ENCODE results near the gene AIDA. TPM values are rescaled to one million over a fixed set of nuclear protein-coding genes. Genes with fewer than 3 reads are reported as not detected.
A peak's percentile ranks its signal among the peaks of the same experiment; 100 is the strongest.

The AIDA gene
- total RNA-seq, 1 donor from 2014 or later = 33.9 TPM

- DNase-seq (ENCODE audit: low read depth in 2 of 2) = no peak
Observed at GRCh38 chr1:222652676-222653075, 59.6 kb downstream of the AIDA start.

GRCh38 chr1:222644636-222644980 is 67.7 kb downstream of the AIDA start:
- DNase-seq (ENCODE audit: low read depth in 2 of 2) = peak in 1 of 2 donors; percentile 50

DNA sequence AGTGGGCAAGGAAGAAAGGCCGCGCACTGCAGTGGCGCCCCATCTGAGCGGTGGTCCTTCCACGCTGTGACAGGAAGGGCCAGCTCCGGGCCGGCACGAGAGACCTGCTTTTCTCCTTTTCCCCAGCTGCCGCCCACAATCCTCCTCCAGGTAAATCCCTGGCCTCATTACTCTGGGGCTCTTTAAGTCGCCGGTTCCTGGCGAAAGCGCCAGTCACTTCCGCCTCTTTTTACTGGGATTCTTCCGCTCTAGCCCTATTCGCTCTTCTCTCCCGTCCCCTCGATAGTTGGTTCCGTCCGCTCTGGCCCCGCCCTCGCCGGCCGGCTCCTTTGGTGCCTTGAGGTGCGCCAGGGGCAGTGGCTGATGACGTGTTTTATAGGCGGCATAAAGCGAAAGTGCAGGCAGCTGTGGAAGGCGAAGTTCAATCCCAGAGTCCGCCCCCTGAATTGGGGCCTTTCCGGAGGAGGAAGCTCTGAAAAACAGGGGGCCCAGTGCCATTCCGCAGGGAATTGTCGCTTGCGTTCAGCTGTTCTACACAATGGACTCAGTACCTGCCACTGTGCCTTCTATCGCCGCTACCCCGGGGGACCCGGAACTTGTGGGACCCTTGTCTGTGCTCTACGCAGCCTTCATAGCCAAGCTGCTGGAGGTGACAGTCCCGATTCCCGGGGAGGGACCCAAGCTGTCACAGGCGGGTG is 68.2 kb downstream of the AIDA start:
- DNase-seq (ENCODE audit: low read depth in 2 of 2) = peak; percentile 99

DNA sequence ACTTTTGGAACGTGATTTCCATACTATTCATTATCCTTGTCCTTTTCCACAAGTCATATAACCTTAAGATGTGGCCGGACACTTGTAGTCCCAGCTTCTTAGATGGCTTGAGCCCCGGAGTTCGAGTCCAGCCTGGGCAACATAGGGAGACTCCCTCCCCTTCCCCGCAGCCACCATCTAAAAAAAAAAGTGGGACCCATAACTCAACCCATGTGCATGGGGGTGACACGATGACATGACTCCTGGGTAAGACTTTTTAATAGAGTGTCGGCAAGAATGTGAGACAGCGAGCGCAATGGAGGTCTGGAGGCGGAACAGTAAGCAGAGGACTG is 68.7 kb downstream of the AIDA start:
- DNase-seq (ENCODE audit: low read depth in 2 of 2) = no peak

DNA sequence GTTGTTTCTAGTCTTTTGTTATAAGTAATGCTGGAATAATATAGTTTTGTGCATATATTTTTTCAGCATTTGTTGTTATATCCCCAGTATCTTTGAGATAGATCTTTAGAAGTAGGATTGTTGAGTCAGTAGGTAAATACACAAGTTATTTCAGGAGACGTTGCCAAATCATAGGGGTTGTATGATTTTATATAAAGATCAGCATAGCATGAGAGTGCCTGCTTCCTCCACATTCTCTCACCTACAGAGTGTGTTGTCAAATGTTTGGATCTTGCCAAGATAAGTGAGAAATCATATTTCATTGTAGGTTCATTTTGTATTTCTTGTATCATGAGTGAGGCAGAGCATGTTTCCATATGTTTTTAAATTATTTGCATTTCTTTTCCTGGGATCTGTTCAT is 69.8 kb downstream of the AIDA start:
- no peak for DNase-seq (ENCODE audit: low read depth in 2 of 2)

GRCh38 chr1:222641269-222641948 is 70.9 kb downstream of the AIDA start:
- DNase-seq (ENCODE audit: low read depth in 2 of 2) = no peak

GRCh38 chr1:222634180-222635013 is 77.9 kb downstream of the AIDA start:
- DNase-seq (ENCODE audit: low read depth in 2 of 2) = peak; percentile 91 to 92

- no peak for DNase-seq (ENCODE audit: low read depth in 2 of 2)
Observed at GRCh38 chr1:222632749-222633148, 79.5 kb downstream of the AIDA start.

DNA sequence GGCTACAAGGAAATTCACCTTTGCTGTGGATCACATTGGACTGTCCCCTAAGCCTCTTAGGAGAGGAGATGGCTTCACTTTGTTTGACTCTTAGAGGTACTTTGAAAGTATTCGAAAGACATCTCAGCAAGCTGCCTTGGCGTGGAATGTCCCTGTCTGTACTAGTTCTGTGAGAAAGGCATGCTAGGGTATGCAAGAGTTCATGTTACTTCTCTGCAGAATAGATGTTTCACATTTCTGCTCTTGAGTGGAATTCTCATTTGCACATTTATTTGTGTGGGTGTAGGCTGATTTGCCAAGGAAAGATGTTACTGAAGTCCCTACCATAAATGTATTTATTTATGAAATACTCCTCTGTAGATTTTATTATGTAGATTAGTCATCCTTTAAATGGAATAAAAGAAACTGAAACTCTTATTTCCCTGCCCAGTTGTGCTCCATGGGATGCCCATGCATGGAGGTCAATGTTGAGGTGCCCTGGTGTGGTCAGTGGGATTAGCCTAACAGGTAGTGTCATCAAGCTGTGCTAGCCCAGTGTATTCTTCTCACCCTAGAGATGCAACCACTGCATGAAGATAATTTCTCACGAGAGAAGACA is 80.6 kb downstream of the AIDA start:
- no peak for DNase-seq (ENCODE audit: low read depth in 2 of 2)

- DNase-seq (ENCODE audit: low read depth in 2 of 2) = no peak
Observed at GRCh38 chr1:222629921-222630535, 82.3 kb downstream of the AIDA start.

DNA sequence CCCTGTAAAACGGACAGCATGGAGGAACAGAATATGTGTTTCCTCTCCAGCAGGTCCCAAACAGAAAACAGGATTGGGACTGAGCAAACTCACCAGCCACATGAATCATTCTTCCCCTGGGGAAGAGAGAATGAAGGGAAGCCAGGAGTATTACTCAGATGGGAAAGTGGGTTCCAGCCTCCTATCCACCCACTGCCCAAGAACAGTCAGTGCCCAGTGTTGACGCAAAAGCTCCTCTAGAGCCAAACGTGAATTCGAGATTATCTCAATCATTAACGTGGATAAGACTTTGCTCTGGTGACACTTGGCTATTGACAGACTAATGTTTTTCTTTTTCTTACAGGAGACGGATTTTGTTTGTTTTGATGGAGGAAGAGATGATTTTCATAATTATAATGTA is 85.1 kb downstream of the AIDA start:
- DNase-seq (ENCODE audit: low read depth in 2 of 2) = peak; percentile 4 to 80

DNA sequence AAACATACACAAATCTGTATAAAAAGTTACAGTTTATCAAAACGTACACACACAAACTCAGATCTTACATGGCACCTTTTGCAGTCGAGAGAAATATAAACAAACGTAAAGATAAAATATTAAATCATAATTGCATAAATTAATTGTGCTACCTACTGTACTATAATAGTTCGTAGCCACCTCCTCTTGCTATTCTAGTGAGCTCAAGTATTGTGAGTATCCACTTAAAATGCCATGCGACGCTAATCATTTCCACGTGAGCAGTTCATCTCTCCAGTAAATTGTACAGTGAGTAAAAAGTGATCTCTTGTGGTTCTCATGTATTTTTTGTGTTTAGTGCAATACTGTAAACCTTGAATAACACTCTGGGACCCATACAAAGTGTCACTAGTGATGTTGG is 88.1 kb downstream of the AIDA start:
- no peak for DNase-seq (ENCODE audit: low read depth in 2 of 2)

GRCh38 chr1:222623458-222623857 is 88.8 kb downstream of the AIDA start:
- no peak for DNase-seq (ENCODE audit: low read depth in 2 of 2)

- DNase-seq (ENCODE audit: low read depth in 2 of 2) = no peak
Observed at GRCh38 chr1:222622765-222623164, 89.5 kb downstream of the AIDA start.

DNA sequence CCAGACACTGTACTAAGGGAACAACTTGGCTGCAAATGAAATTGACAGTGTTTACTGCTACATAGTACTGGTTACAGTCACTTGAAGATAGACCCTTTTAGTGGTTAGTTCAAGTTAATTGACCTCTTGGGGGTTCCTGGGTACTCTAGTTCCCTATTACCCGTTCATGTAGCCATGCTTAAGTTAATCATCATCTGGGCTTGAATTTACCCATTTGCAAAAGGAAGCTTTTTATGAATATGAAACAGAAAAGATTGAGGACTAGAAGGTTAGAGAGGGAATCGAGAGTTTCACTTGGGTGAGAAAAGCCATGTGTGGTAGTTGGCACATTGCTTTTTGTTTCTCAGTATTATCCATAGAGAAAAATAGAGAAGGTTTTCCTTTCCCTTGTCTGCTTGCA is 91.7 kb downstream of the AIDA start:
- no peak for DNase-seq (ENCODE audit: low read depth in 2 of 2)

GRCh38 chr1:222618880-222619596 is 93.3 kb downstream of the AIDA start:
- DNase-seq (ENCODE audit: low read depth in 2 of 2) = peak; percentile 33 to 43

Other genes with a start within 250 kb of the AIDA start
- gene HHIPL2, start 164.4 kb downstream of the AIDA start, total RNA-seq = not detected in 2 replicates
- 2.0 and 2.4 TPM in 2 replicates for gene TAF1A, start 122.6 kb downstream of the AIDA start, total RNA-seq
- 19.0 and 32.7 TPM in 2 replicates for gene MIA3, start 94.4 kb downstream of the AIDA start, total RNA-seq
- 27.0 and 34.5 TPM in 2 replicates for gene BROX, start 73 bp upstream of the AIDA start, total RNA-seq
- not detected in 2 replicates for gene FAM177B, start 24.7 kb upstream of the AIDA start, total RNA-seq
- gene DISP1, start 102.5 kb upstream of the AIDA start, total RNA-seq = 0.65 and 0.79 TPM in 2 replicates

Data from lung microvascular endothelial cell (primary cell).